Hypothalamus (tissue), 51 donors: ENCODE data around the gene PPL.

Source experiments
- DNase-seq, 51 donors: peaks; one replicate each; lab custom pipeline; 2025; lab: John Stamatoyannopoulos, UW

Gene PPL

GRCh38 chr16:4839942-4840341, 97.0 kb downstream of the PPL start:
- no peak for DNase-seq

- DNase-seq: no peak
Observed at GRCh38 chr16:4837733-4838501, 99.0 kb downstream of the PPL start.

- no peak for DNase-seq
Observed at GRCh38 chr16:4836727-4837126, 100.2 kb downstream of the PPL start.

GRCh38 chr16:4833584-4833983, 103.4 kb downstream of the PPL start:
- DNase-seq: no peak

GRCh38 chr16:4832698-4833343, 104.1 kb downstream of the PPL start:
- DNase-seq: no peak
